ENCODE results near the gene PTCH1.

GRCh38 chr9:95438561-95439357, 78.0 kb downstream of the PTCH1 start:
- TF ChIP-seq CTCF (conservative IDR thresholded peaks at IDR 0.05; ENCODE audit: low read depth in 2 of 2) (no peak), POLR2AphosphoS5 (IDR thresholded peaks at IDR 0.05; ENCODE audit: low read depth) (no peak), EZH2 (IDR thresholded peaks at IDR 0.05; ENCODE audit: low read depth, unreplicated experiment) (no peak), EZH2phosphoT487 (IDR thresholded peaks at IDR 0.05; ENCODE audit: unreplicated experiment) (no peak), ZNF114 (CRISPR knock-in tag; IDR thresholded peaks at IDR 0.05) (no peak)
- TF ChIP-seq, protein P1, sequence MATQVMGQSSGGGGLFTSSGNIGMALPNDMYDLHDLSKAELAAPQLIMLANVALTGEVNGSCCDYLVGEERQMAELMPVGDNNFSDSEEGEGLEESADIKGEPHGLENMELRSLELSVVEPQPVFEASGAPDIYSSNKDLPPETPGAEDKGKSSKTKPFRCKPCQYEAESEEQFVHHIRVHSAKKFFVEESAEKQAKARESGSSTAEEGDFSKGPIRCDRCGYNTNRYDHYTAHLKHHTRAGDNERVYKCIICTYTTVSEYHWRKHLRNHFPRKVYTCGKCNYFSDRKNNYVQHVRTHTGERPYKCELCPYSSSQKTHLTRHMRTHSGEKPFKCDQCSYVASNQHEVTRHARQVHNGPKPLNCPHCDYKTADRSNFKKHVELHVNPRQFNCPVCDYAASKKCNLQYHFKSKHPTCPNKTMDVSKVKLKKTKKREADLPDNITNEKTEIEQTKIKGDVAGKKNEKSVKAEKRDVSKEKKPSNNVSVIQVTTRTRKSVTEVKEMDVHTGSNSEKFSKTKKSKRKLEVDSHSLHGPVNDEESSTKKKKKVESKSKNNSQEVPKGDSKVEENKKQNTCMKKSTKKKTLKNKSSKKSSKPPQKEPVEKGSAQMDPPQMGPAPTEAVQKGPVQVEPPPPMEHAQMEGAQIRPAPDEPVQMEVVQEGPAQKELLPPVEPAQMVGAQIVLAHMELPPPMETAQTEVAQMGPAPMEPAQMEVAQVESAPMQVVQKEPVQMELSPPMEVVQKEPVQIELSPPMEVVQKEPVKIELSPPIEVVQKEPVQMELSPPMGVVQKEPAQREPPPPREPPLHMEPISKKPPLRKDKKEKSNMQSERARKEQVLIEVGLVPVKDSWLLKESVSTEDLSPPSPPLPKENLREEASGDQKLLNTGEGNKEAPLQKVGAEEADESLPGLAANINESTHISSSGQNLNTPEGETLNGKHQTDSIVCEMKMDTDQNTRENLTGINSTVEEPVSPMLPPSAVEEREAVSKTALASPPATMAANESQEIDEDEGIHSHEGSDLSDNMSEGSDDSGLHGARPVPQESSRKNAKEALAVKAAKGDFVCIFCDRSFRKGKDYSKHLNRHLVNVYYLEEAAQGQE (IDR thresholded peaks at IDR 0.05; ENCODE audit: unreplicated experiment) = no peak

Data from GM23338 (cell line).